HepG2 (cell line): ENCODE data around the gene FBXW8.

ENCODE experiments used
- TF ChIP-seq, protein P1 (sequence below), 2 experiments: IDR thresholded peaks; 2 replicates each; pipeline ENCODE4 v1.6.1; 2011 to 2012; ENCODE audit warnings: low read length in 2 of 2, borderline replicate concordance in 1 of 2, low read depth in 1 of 2, mild to moderate bottlenecking in 1 of 2, moderate library complexity in 1 of 2
- TF ChIP-seq, protein P2 (sequence below): IDR thresholded peaks from 2 replicates; pipeline ENCODE4 v1.6.1; 2012; ENCODE audit warnings: inconsistent platforms

DNA sequence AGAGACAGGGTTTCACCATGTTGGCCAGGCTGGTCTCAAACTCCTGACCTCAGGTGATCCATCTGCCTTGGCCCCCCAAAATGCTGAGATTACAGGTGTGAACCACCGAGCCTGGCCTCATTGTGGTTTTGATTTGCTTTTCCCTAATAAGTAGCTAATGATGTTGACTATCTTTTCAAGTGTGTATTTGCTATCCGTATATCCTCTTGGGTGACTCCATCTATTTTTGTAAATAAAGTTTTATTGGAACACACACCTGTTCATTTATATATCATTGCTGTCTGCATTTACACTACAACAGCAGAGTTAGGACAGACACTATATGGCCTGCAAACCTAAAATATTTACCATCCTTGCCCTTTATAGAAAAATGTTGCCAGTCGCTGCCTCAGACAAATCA lies 15.8 kb upstream of the FBXW8 start:
- TF ChIP-seq, protein P1, sequence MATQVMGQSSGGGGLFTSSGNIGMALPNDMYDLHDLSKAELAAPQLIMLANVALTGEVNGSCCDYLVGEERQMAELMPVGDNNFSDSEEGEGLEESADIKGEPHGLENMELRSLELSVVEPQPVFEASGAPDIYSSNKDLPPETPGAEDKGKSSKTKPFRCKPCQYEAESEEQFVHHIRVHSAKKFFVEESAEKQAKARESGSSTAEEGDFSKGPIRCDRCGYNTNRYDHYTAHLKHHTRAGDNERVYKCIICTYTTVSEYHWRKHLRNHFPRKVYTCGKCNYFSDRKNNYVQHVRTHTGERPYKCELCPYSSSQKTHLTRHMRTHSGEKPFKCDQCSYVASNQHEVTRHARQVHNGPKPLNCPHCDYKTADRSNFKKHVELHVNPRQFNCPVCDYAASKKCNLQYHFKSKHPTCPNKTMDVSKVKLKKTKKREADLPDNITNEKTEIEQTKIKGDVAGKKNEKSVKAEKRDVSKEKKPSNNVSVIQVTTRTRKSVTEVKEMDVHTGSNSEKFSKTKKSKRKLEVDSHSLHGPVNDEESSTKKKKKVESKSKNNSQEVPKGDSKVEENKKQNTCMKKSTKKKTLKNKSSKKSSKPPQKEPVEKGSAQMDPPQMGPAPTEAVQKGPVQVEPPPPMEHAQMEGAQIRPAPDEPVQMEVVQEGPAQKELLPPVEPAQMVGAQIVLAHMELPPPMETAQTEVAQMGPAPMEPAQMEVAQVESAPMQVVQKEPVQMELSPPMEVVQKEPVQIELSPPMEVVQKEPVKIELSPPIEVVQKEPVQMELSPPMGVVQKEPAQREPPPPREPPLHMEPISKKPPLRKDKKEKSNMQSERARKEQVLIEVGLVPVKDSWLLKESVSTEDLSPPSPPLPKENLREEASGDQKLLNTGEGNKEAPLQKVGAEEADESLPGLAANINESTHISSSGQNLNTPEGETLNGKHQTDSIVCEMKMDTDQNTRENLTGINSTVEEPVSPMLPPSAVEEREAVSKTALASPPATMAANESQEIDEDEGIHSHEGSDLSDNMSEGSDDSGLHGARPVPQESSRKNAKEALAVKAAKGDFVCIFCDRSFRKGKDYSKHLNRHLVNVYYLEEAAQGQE (IDR thresholded peaks at IDR 0.05; ENCODE audit: borderline replicate concordance in 1 of 2, low read depth in 1 of 2, low read length in 2 of 2) = no peak
- TF ChIP-seq, protein P2, sequence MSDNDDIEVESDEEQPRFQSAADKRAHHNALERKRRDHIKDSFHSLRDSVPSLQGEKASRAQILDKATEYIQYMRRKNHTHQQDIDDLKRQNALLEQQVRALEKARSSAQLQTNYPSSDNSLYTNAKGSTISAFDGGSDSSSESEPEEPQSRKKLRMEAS = no peak
